ENCODE results near the gene PRC1.
"Not testable (repeated sequence)": the region's sequence is repeated elsewhere in the genome, so short reads cannot be mapped to it uniquely, and the experiment has no call there.

PRC1 gene

DNA sequence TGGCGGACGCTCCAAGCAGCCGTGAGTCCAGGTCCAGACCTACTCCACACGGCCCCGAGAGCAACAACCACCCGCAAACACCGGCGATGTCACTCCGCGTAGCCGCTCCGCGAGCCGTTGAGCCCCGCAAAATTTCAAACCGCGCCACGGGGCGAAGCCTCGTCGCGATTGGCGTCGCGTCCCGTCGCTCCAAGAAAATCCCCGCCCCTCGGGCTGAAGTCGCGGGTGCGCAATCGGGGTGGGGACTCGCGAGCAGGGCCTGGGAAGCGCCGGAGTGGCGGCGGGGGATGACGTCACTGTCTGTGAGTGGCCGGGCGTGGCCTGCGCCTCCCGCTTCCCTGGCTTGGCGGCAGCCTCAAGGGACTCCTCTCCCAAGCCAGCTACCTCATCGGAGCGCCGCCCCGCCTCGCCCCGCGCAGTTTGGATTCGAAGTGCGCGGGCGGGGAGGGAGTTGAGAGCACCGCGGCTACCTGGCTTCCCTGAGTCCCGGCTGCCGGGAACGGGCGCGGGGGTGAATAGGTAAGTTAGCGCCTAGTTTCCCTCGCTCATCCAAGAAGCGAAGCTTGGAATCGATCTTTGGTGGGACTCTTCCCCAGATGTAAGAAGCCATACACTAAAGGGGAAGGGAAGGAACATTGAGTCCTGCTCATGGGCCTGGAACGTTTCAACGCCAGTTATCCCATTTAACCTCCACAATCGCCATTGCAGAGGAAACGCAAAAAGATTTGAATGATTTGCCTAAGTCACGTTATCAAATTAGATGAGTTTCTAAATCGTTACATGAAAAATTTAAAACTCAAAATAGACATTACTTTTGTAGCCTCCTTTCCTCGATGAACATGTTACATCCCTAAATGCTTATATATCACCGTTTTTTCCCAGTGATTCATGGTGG lies at the start of gene PRC1:
Gene PRC1, minus strand, starts transcription at position 119 of the 895 bp plus-strand sequence. Its CDS starts 118 bp downstream, at position 1.
- in situ Hi-C loops (cut with MboI; ENCODE audit: low sequenced_read_pairs) = no loop called here

- in situ Hi-C loops (cut with MboI; ENCODE audit: low sequenced_read_pairs) = no loop called here
These were observed 49.0 kb upstream of the PRC1 start for GRCh38 chr15:91043202-91043874.

- in situ Hi-C loops (cut with MboI; ENCODE audit: low sequenced_read_pairs) = no loop called here
These were observed 46.5 kb upstream of the PRC1 start for GRCh38 chr15:91040856-91041255.

DNA sequence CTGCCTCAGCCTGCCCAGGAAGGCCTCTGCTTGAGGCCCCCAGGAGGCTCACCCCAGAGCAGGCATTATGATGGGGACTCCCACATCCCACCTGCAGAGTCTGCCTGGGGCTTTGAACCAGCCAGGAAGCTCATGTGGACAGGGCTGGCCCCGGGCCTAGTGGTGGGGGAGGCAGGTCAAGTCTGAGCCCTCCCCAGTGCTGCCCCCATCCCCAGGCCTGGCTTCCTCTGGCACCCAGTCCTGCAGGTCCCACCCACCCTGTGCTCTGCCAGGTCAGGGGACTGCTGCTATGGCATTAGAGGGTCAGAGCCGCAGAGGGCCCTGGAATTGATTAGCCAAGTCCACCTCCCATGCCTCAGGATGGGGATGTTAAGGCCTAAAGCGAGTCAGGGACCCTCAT lies 45.7 kb upstream of the PRC1 start:
- in situ Hi-C loops (cut with MboI; ENCODE audit: low sequenced_read_pairs) = no loop called here

DNA sequence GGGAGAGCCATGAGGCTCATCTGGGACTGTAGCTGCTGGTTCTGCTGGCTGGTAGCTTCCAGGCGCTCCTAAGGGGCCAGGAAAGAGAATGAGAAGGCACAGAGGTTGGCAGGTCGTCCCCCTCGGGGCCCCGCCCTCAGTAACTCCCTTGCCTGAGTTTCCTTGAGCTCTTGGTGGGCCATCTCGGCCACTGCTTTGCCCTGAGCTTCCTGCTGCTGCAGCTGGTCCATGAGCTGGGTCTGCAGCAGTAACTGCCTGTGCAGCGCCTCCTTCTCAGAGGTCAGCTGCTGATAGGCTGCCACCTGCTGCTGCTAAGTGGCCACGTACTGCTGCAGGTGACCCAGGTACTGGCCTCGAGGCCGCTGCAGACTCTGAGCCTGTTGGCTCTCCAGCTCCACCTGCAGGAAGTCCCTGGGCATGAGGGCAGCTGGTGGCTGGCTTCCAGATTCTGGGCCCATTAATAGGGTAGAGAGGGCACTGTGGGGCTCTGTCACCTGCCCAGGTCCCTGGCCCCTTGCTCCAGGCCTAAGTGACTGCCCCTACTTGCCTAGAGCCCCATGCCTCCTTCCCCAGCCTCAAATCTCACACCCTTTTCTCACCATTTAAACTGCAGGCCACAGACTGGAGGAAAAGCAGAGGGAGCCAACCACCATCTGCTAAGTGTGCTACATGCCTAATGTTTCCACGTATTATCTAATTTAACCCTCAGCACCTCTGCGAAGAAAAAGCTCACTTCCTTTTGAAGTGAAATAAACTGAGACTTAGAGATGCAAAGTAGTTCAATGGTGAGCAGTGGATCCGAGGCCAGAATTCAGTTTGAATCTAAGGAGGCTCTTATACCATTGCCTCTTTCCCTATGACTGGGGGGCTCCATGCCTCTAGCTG lies 38.8 kb upstream of the PRC1 start:
- in situ Hi-C loops (cut with MboI; ENCODE audit: low sequenced_read_pairs) = no loop called here

DNA sequence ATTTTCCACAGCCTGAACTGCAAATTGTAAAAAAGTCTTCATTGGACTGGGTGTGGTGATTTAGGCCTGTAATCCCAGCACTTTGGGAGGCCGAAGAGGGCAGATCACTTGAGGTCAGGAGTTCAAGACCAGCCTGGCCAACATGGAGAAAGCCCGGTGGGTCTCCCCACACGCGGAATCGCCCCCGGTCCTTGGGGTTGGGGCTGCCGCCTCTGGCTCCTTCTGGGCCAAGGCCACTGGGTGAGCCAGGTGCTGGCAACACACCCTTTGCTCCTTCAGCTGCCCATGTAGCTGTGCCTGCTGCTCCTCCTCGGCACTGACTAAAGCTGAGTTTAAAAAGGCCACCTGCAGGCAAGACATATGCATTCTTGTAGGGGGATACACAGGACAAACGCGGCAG lies 37.5 kb upstream of the PRC1 start:
- in situ Hi-C loops (cut with MboI; ENCODE audit: low sequenced_read_pairs) = no loop called here

- in situ Hi-C loops (cut with MboI; ENCODE audit: low sequenced_read_pairs) = no loop called here
These were observed 33.3 kb upstream of the PRC1 start for GRCh38 chr15:91027677-91028076.

DNA sequence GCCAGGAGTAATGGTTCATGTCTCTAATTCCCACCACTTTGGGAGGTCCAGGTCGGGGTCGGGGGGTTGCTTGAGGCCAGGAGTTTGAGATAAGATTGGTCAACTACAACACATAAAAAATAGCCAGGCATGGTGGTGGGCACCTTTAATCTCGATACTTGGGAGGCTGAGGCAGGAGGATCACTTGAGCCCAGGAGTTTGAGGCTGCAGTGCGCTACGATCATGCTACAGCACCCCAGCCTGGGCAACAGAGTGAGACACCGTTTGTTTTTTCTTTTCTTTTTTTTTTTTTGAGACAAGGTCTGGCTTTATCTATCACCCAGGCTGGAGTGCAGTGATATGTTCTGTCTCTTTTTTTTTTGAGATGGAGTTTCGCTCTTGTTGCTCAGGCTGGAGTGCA lies 29.4 kb upstream of the PRC1 start:
- in situ Hi-C loops (cut with MboI; ENCODE audit: low sequenced_read_pairs) = no loop called here

- in situ Hi-C loops (cut with MboI; ENCODE audit: low sequenced_read_pairs) = no loop called here
These were observed 28.4 kb upstream of the PRC1 start for GRCh38 chr15:91022832-91023129.

DNA sequence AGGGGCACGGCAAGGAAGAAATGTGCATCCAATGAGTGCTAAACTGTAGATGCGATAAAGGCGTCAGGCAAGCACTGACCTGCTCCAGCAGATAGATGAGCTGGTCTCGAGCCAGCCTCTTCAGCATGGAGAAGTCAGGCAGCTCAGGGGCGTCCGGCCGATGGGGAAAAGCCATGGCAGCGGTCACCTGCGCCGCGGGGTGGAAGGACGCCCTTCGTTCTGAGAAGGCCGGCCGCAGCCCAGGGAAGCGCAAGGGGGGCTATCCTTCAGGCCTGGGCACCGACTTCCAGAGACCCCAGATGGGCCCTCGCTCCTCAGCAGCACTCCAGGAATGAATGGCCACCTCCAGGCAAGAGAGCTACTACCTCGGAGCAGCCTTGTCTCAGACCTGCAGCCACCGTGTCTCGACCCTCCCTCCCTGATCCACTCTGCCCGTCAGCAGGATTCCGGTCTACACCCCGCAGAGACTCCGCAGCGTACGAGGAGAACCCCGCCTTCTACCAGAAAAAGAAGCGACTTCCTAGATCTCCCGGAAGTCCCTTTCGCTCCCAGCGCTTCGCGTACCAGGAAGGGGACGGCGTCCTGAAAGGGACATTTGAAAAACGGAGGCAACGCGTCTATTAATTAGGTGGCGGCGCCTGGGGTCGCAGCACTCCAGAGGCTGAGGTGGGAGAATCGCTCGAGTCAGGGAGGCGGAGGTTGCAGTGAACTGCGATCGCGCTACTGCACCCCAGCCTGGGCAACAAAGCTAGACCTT lies 27.9 kb upstream of the PRC1 start, which contains the start of gene VPS33B:
Gene VPS33B, minus strand, starts transcription at position 520 of the 757 bp plus-strand sequence. Its CDS starts 345 bp downstream, at position 175.
- in situ Hi-C loops (cut with MboI; ENCODE audit: low sequenced_read_pairs) = no loop called here

GRCh38 chr15:91021516-91022074 lies 27.3 kb upstream of the PRC1 start:
- in situ Hi-C loops (cut with MboI; ENCODE audit: low sequenced_read_pairs) = no loop called here

DNA sequence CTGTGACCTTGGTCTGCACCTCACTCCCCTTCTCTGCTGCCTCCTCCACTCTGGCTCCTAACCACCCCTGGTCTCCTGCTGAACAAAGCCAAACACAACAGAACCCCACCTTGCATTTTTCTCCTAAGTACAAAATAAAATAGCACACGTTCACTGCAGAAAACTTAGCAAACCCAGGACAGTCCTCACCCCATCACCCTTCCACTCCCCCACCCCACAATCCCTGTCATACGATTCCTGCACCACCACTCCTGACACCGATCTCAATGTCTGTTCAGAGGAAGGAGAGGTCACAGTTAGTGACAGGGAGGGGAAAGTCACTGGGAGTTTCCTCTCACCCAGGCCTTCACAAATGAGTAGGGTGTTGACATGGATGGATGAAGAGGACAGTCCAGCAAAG lies 23.8 kb upstream of the PRC1 start:
- in situ Hi-C loops (cut with MboI; ENCODE audit: low sequenced_read_pairs) = no loop called here

GRCh38 chr15:91017716-91018115 lies 23.4 kb upstream of the PRC1 start:
- in situ Hi-C loops (cut with MboI; ENCODE audit: low sequenced_read_pairs) = no loop called here

- in situ Hi-C loops (cut with MboI; ENCODE audit: low sequenced_read_pairs) = not testable (repeated sequence)
These were observed 19.4 kb upstream of the PRC1 start for GRCh38 chr15:91013701-91014100.

- in situ Hi-C loops (cut with MboI; ENCODE audit: low sequenced_read_pairs) = no loop called here
These were observed 12.9 kb upstream of the PRC1 start for GRCh38 chr15:91007266-91007665.

GRCh38 chr15:91001209-91001608 lies 6.9 kb upstream of the PRC1 start:
- in situ Hi-C loops (cut with MboI; ENCODE audit: low sequenced_read_pairs) = no loop called here

DNA sequence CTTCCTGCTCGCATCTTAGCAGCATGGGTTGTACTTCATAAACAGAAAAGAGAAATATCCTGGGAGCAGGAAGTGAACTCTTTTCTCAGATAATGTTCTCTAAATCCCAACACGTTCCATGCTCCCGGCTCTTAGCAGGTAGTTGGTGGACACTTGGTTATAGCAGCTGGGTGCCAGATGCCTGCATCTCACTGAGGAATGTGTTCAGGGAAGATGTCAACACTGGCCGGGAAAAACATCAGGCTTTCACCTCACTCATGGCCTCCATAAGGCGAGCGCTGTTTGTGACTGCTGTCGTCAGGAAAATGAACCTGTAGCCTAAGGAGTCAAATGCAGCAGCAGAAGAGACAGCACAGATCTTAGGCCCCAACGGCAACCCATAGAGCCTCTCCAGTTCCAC lies 4.4 kb upstream of the PRC1 start:
- in situ Hi-C loops (cut with MboI; ENCODE audit: low sequenced_read_pairs) = no loop called here

DNA sequence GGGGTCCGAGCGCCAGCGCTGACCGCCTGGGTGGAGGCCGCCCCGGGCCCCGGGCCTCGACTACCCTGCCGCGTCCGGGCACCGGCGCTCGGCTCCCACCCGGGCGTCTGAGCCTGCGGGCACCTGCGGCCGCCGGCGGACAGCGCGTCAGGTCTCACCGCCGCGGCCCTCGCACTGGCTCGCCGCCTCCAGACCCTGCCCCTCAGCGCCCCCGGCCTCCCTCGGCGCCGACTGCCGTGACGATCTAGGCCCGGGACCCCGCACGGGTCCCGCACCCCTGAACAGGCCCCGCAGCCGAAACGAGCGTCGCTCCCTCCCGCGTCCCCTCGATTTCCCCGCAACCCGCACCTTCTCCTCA lies 297 bp downstream of the PRC1 start:
- in situ Hi-C loops (cut with MboI; ENCODE audit: low sequenced_read_pairs) = no loop called here

DNA sequence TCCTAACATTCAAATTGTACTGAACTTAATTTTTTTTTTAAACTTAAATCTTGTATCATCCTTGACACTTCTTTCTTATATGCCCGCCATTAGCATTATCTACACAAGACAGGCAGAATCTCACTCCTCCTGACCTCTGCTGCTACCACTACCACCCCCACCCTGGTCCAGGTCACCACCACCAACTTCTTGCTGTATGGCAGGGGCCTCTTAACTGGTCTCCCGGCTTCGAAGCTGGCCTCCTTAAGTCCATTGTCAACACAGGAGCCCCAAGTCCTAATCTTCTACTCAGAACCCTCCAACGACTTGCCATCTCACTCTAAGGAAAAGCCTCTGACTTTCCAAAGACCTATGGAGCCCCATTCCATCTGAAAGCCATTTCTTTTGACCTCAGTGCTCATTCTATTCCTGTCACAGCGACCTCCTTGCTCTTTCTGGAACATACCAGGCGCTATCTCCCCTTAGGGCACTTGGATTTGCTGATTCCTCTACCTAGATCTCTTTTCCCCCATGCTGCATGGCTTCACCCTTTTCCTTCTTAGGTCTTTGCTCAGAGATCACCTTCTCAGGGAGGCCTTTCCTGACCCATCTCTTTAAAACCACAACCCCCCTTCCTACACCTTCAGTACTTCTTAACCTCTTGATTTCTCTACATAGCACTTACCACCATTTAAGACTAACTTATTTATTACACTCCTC lies 2.6 kb downstream of the PRC1 start:
- in situ Hi-C loops (cut with MboI; ENCODE audit: low sequenced_read_pairs) = no loop called here

DNA sequence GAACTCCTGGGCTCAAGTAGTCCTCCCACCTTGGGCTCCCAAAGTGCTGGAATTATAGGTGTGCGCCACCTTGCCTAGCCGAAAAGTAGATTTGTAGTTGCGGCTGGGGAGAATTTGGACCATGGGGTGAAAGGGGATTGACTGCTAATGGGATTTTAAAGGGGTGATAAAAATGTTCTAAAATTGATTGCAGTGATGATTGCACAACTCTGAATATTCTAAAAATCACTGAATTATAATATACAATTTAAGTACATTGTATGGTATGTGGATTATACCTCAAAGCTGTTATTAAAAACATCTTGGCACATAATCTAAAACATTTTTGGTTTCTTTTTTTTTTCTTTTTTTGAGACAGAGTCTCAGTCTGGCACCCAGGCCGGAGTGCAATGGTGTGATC lies 3.9 kb downstream of the PRC1 start:
- in situ Hi-C loops (cut with MboI; ENCODE audit: low sequenced_read_pairs) = no loop called here

All from hTERT RPE-1 (cell line).